Adrenal gland (tissue), 12 donors: ENCODE measurements around the gene HYAL3. TPM values are rescaled to one million over a fixed set of nuclear protein-coding genes. Genes with fewer than 3 reads are reported as not detected.

ENCODE experiments used
- DNase-seq, 7 donors: peaks; one replicate each; pipeline ENCODE4 v3.0.0-alpha.2; 2019 to 2020
- H3K27ac ChIP-seq, 5 donors: fragments of 200-600 bp; sonication (generic) in 4 of 5; 1 replicate in 3 of 5; 2 replicates in 2 of 5; pipeline versions ENCODE4 v1.5.1 to v1.8.0; 2016 to 2020; ENCODE audit warnings: mild to moderate bottlenecking in 1 of 5
- H3K27me3 ChIP-seq: fragments of 200-600 bp; 2 replicates; pipeline ENCODE4 v1.8.0; 2021
- H3K36me3 ChIP-seq, 2 donors: fragments of 200-600 bp; replicated peaks in 1 of 2; 1 replicate in 1 of 2; 2 replicates in 1 of 2; pipeline versions ENCODE4 v1.5.1 to v1.8.0; 2018 to 2022
- H3K4me1 ChIP-seq, 2 donors: fragments of 200-600 bp; replicated peaks in 1 of 2; 1 replicate in 1 of 2; 2 replicates in 1 of 2; pipeline versions ENCODE4 v1.5.1 to v1.8.0; 2018 to 2021
- H3K4me3 ChIP-seq, 4 donors: fragments of 200-600 bp; sonication (generic) in 3 of 4; one replicate each; pipeline ENCODE4 v1.5.1; 2016 to 2018
- H3K9me3 ChIP-seq, 3 donors: fragments of 200-600 bp; sonication (generic) in 1 of 3; replicated peaks in 1 of 3; 1 replicate in 2 of 3; 2 replicates in 1 of 3; pipeline versions ENCODE4 v1.5.1 to v1.8.0; 2016 to 2021
- POLR2A ChIP-seq, 2 donors: fragments of 450-650 bp; IDR thresholded peaks; one replicate each; pipeline ENCODE4 v1.6.1; 2017; ENCODE audit warnings: antibody characterized with exemption in 2 of 2, mild to moderate bottlenecking in 2 of 2, moderate library complexity in 1 of 2
- WGBS, 4 donors: extraction: QIAGEN DNeasy Blood & Tissue Kit in 2 of 4; methylation state at CpG; one replicate each; pipeline versions ENCODE4 v1.1.5 to v1.1.7; 2013 to 2017; 5-methylcytosine and 5-hydroxymethylcytosine counted together
- intact Hi-C, 2 donors: fragments of 100-400 bp; cut with DNase I; formaldehyde crosslinking; loops; one replicate each; pipeline versions ENCODE4 v1.14.1 to v1.15.0; 2022 to 2023
- polyA plus RNA-seq, 3 donors: library from polyadenylated mRNA; stranded (reverse); fragments of 200-250 nt in 2 of 3; fragments of 350-450 nt in 1 of 3; fragmentation: Illumina TruSeq in 1 of 3; extraction: RNeasy Lipid Tissue Mini Kit (QIAGEN cat#74804) in 1 of 3; gene quantifications; one replicate each; pipeline ENCODE4 v1.2.3, GENCODE V29; 2013 to 2014
- total RNA-seq, 9 donors: library from RNA; depleted of rRNA in 4 of 9; stranded (reverse); fragments of >200 nt in 4 of 9; fragments of 120-200 nt in 1 of 9; fragmentation: NEBNext Ultra II Directional in 1 of 9; extraction: Animal tissue kit (Norgen Biotek cat#: 25700) in 1 of 9; gene quantifications; one replicate each; pipeline versions ENCODE4 v1.1.0 to v1.2.4, GENCODE V29; 2013 to 2023
- TF ChIP-seq, protein P1 (sequence below), 6 experiments: fragments of 450-650 bp in 4 of 6; fragments of 200-600 bp in 2 of 6; sonication (generic) in 1 of 6; IDR thresholded peaks; 1 replicate in 5 of 6; 2 replicates in 1 of 6; pipeline versions ENCODE4 v1.5.1 to v1.8.0; 2016 to 2021; ENCODE audit warnings: antibody characterized with exemption in 6 of 6, mild to moderate bottlenecking in 2 of 6, moderate library complexity in 1 of 6
- donor health status: healthy with polysubstance abuse.
- donor health status: Bipolar disorder and iron deficiency.
- donor health status: DM: yes; HTN: yes; CAD: no.
- donor health status: DM: no; HTN: no; CAD: no.
- donor health status: DM: no; HTN: no; CAD: no.
- donor health status: DM: yes; HTN: yes; CAD: no.

Gene HYAL3
- total and polyA plus RNA-seq, 12 donors, result 1.7 to 6.8 (median 3.4) TPM

DNA sequence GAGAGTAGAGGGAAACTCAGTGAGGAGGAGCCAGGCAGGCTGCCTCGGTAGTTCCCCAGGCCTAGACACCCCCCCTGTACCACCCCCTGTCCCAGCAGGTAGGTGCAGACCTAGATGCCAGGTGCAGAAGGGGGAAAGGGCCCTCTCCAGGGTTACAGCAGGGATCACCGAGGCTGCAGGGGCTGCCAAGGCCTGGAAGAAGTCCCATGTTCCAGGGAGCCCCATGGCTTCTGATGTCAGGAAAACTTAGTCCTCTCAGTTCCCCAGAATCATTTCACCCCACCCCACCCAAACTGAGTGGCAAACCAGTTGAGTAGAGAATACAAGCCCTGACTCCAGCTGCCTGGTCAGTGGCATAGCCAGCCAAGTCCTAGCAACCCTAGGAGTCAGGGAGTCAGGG, 37.7 kb downstream of the HYAL3 start:
- Histone ChIP-seq H3K36me3 (peaks cover 0 to 22% of the 10 kb centered on the region in 2 donors), H3K4me1 (peaks cover 42 to 55% of the 10 kb centered on the region in 2 donors), H3K4me3 (no peak overlapping the region), H3K9me3 (no peaks in the 10 kb centered on the region), H3K27me3 (no peaks in the 10 kb centered on the region), H3K27ac (peak overlapping the region in 4 of 5 donors; percentile 91 to 98 (median 96))
- peak in 1 of 7 donors; percentile 30 for DNase-seq
- intact Hi-C loops, result no loop called here
- 44 to 73% (median 60%) methylated on average over 1 to 2 of the region's 2 CpGs for WGBS, 4 donors
- TF ChIP-seq, protein P1, sequence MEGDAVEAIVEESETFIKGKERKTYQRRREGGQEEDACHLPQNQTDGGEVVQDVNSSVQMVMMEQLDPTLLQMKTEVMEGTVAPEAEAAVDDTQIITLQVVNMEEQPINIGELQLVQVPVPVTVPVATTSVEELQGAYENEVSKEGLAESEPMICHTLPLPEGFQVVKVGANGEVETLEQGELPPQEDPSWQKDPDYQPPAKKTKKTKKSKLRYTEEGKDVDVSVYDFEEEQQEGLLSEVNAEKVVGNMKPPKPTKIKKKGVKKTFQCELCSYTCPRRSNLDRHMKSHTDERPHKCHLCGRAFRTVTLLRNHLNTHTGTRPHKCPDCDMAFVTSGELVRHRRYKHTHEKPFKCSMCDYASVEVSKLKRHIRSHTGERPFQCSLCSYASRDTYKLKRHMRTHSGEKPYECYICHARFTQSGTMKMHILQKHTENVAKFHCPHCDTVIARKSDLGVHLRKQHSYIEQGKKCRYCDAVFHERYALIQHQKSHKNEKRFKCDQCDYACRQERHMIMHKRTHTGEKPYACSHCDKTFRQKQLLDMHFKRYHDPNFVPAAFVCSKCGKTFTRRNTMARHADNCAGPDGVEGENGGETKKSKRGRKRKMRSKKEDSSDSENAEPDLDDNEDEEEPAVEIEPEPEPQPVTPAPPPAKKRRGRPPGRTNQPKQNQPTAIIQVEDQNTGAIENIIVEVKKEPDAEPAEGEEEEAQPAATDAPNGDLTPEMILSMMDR (IDR thresholded peaks at IDR 0.05), result no peak
- TF ChIP-seq POLR2A (IDR thresholded peaks at IDR 0.05), result no peak

- no peaks in the 10 kb centered on the region for H3K27me3 ChIP-seq
- intact Hi-C loops, result no loop called here
- H3K36me3 ChIP-seq, result peaks cover 0 to 27% of the 10 kb centered on the region in 2 donors
- H3K9me3 ChIP-seq, result no peaks in the 10 kb centered on the region
- DNase-seq, result peak in 1 of 7 donors; percentile 32
- peaks cover 42 to 50% of the 10 kb centered on the region in 2 donors for H3K4me1 ChIP-seq
- peak overlapping the region in 1 of 4 donors; percentile 37 for H3K4me3 ChIP-seq
- peak overlapping the region in 4 of 5 donors; percentile 91 to 98 (median 96) for H3K27ac ChIP-seq
- TF ChIP-seq POLR2A (IDR thresholded peaks at IDR 0.05), result no peak
- TF ChIP-seq, protein P1 (IDR thresholded peaks at IDR 0.05), result no peak
- WGBS, 4 donors, result 67 to 90% (median 74%) methylated on average over 2 to 5 of the region's 5 CpGs
Measured at GRCh38 chr3:50260942-50261441, 38.2 kb downstream of the HYAL3 start.

- H3K27ac ChIP-seq, result peak overlapping the region; percentile 80 to 98 (median 96)
- intact Hi-C loops, result no loop called here
- peak overlapping the region in 2 of 4 donors; percentile 24 to 37 for H3K4me3 ChIP-seq
- DNase-seq, result peak; percentile 92 to 97 (median 95)
- H3K9me3 ChIP-seq, result no peaks in the 10 kb centered on the region
- H3K36me3 ChIP-seq, result peaks cover 0 to 34% of the 10 kb centered on the region in 2 donors
- TF ChIP-seq, protein P1 (IDR thresholded peaks at IDR 0.05), result peak; percentile 81 to 100 (median 93)
- TF ChIP-seq POLR2A (IDR thresholded peaks at IDR 0.05), result peak; percentile 41 to 59
- peaks cover 36 to 46% of the 10 kb centered on the region in 2 donors for H3K4me1 ChIP-seq
- H3K27me3 ChIP-seq, result no peaks in the 10 kb centered on the region
- 0 to 3% (median 3%) methylated on average over 5 to 70 of the region's 70 CpGs; no CpG with 5 or more reads in 1 of the 4 donors for WGBS, 4 donors
Measured at GRCh38 chr3:50260027-50260941, 38.9 kb downstream of the HYAL3 start.

- intact Hi-C loops, result no loop called here
- peaks cover 0 to 41% of the 10 kb centered on the region in 2 donors for H3K36me3 ChIP-seq
- peak overlapping the region in 4 of 5 donors; percentile 91 to 98 (median 96) for H3K27ac ChIP-seq
- WGBS, 4 donors, result 46 to 56% (median 47%) methylated on average over 9 to 18 of the region's 18 CpGs
- H3K27me3 ChIP-seq, result no peaks in the 10 kb centered on the region
- H3K9me3 ChIP-seq, result no peaks in the 10 kb centered on the region
- no peak for DNase-seq
- TF ChIP-seq, protein P1 (IDR thresholded peaks at IDR 0.05), result no peak
- no peak for TF ChIP-seq POLR2A (IDR thresholded peaks at IDR 0.05)
- peak overlapping the region in 1 of 4 donors; percentile 37 for H3K4me3 ChIP-seq
- H3K4me1 ChIP-seq, result peaks cover 28 to 46% of the 10 kb centered on the region in 2 donors
Measured at GRCh38 chr3:50259432-50260026, 39.7 kb downstream of the HYAL3 start.
